Measurements from ENCODE around the gene SEC61A2.

Gene SEC61A2

GRCh38 chr10:12214093-12214492, 84.6 kb downstream of the SEC61A2 start:
- no peak overlapping the region for H3K4me3 ChIP-seq (ENCODE audit: low read depth, low read length)
- TF ChIP-seq, protein P1, sequence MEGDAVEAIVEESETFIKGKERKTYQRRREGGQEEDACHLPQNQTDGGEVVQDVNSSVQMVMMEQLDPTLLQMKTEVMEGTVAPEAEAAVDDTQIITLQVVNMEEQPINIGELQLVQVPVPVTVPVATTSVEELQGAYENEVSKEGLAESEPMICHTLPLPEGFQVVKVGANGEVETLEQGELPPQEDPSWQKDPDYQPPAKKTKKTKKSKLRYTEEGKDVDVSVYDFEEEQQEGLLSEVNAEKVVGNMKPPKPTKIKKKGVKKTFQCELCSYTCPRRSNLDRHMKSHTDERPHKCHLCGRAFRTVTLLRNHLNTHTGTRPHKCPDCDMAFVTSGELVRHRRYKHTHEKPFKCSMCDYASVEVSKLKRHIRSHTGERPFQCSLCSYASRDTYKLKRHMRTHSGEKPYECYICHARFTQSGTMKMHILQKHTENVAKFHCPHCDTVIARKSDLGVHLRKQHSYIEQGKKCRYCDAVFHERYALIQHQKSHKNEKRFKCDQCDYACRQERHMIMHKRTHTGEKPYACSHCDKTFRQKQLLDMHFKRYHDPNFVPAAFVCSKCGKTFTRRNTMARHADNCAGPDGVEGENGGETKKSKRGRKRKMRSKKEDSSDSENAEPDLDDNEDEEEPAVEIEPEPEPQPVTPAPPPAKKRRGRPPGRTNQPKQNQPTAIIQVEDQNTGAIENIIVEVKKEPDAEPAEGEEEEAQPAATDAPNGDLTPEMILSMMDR (IDR thresholded peaks at IDR 0.05; ENCODE audit: low read depth, low read length) = no peak
- in situ Hi-C loops (cut with HindIII; ENCODE audit: low sequenced_read_pairs) = no loop called here
- DNase-seq (ENCODE audit: low read depth, low spot score) = no peak

DNA sequence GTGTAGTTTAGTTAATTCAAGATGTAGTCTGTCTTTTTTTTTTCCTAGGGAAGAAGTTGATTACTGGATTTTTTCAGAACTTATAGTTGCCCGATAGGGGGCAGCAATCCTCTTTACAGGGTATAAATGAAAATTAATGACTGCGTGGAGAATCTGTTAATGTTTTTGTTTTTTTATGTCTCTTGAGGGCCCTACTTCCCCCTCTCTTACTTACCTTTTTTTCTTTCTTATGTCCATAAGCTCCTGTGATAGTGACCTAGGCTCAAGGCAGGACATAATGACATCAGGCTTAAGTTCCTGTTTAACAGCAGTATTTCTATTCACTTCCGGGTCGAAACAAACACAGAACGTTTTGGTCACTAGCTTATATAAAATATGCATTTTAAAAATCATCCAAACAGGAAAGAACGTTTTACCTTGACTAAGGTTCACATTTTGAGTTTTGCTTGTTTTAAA, 85.3 kb downstream of the SEC61A2 start:
- H3K4me3 ChIP-seq (ENCODE audit: low read depth, low read length) = no peak overlapping the region
- in situ Hi-C loops (cut with HindIII; ENCODE audit: low sequenced_read_pairs) = no loop called here
- TF ChIP-seq, protein P1 (IDR thresholded peaks at IDR 0.05; ENCODE audit: low read depth, low read length) = peak; percentile 63
- peak; percentile 62 for DNase-seq (ENCODE audit: low read depth, low spot score)

All from astrocyte of the spinal cord (primary cell).